HCT116 (cell line): ENCODE measurements around the gene TH. TPM values are rescaled to one million over a fixed set of nuclear protein-coding genes. Genes with fewer than 3 reads are reported as not detected.

Experiments
- ATAC-seq: fragments of 200-7000 bp; cut with Tn5 transposase; 2 replicates; pipeline ENCODE4 v1.9.1; 2020; ENCODE audit warnings: mild to moderate bottlenecking, moderate library complexity
- BruUV-seq: library from RNA; stranded (reverse); fragments of 400-500 nt; replicated peaks from 2 replicates; lab custom pipeline; 2021; lab: Mats Ljungman, UMichigan
- CTCF ChIA-PET: fragments of 300-600 bp; sonication (Branson Sonifier 250); formaldehyde crosslinking; loops from one replicate; lab custom pipeline; 2021; ENCODE audit warnings: antibody characterized with exemption; lab: Charles Lee
- POLR2A ChIA-PET: fragments of 300-600, 350-600 bp; sonication (Branson Sonifier 250); formaldehyde crosslinking; loops from one replicate; lab custom pipeline; 2021; ENCODE audit warnings: antibody characterized with exemption; lab: Charles Lee
- RAD21 ChIA-PET, 2 experiments: fragments of 300-600 bp; sonication (Branson Sonifier 250); formaldehyde crosslinking; loops; one replicate each; lab custom pipeline; 2023; ENCODE audit warnings: low total read pairs in 2 of 2; ENCODE audit not compliant: uncharacterized antibody in 2 of 2, unreplicated experiment in 2 of 2, low non-redundant PET in 1 of 2; lab: Charles Lee
- DNase-seq: peaks from one replicate; pipeline ENCODE4 v3.0.0-alpha.2; 2010; ENCODE audit warnings: low read depth, low spot score
- H2AFZ ChIP-seq: fragments of 200-600 bp; shearing (Covaris generic), sonication (generic); 2 replicates; pipeline ENCODE4 v1.6.1; 2017; ENCODE audit warnings: low read depth, mixed run types, mixed read lengths, antibody characterized with exemption, low read length; ENCODE audit not compliant: poor library complexity, severe bottlenecking
- H3K27ac ChIP-seq: 2 replicates; pipeline ENCODE4 v1.5.1; 2012; ENCODE audit warnings: low read depth, low read length
- H3K27me3 ChIP-seq: fragments of 200-600 bp; sonication (generic); 2 replicates; pipeline ENCODE4 v1.6.1; 2016; ENCODE audit warnings: mixed run types, low read length, mixed read lengths; ENCODE audit not compliant: insufficient read depth
- H3K36me3 ChIP-seq, 2 experiments: fragments of 200-500 bp in 1 of 2; fragments of 200-600 bp in 1 of 2; sonication (Bioruptor generic) in 1 of 2; sonication (generic) in 1 of 2; 2 replicates each; pipeline versions ENCODE4 v1.5.1 to v1.6.1; 2014 to 2016; ENCODE audit warnings: low read length in 2 of 2, inconsistent platforms in 1 of 2, mixed read lengths in 1 of 2, mixed run types in 1 of 2; ENCODE audit not compliant: insufficient read depth in 2 of 2, control insufficient read depth in 1 of 2
- H3K4me1 ChIP-seq, 2 experiments: fragments of 200-600 bp in 1 of 2; sonication (generic) in 1 of 2; 2 replicates each; pipeline versions ENCODE4 v1.5.1 to v1.6.1; 2012 to 2017; ENCODE audit warnings: low read length in 2 of 2, inconsistent platforms in 1 of 2, mild to moderate bottlenecking in 1 of 2, mixed read lengths in 1 of 2, mixed run types in 1 of 2, moderate library complexity in 1 of 2; ENCODE audit not compliant: insufficient read depth in 2 of 2, control insufficient read depth in 1 of 2
- H3K4me2 ChIP-seq: fragments of 200-600 bp; sonication (generic); 2 replicates; pipeline ENCODE4 v1.6.1; 2017; ENCODE audit warnings: mixed run types, low read length, mixed read lengths
- H3K4me3 ChIP-seq, 2 experiments: fragments of 200-600 bp in 1 of 2; sonication (generic) in 1 of 2; replicated peaks in 1 of 2; 2 replicates each; pipeline ENCODE4 v1.5.1; 2011 to 2016; ENCODE audit warnings: low read length in 2 of 2, control low read depth in 1 of 2, low read depth in 1 of 2, mild to moderate bottlenecking in 1 of 2, mixed read lengths in 1 of 2, mixed run types in 1 of 2
- H3K79me2 ChIP-seq: fragments of 200-600 bp; sonication (generic); 2 replicates; pipeline ENCODE4 v1.6.1; 2017; ENCODE audit warnings: mild to moderate bottlenecking, mixed run types, low read length, moderate library complexity, mixed read lengths; ENCODE audit not compliant: insufficient read depth
- H3K9ac ChIP-seq: fragments of 200-600 bp; sonication (generic); 2 replicates; pipeline ENCODE4 v1.6.1; 2016; ENCODE audit warnings: low read length, mixed read lengths
- H3K9me2 ChIP-seq: fragments of 200-600 bp; sonication (generic), shearing (Covaris generic); 2 replicates; pipeline ENCODE4 v1.6.1; 2017; ENCODE audit warnings: mixed run types, mild to moderate bottlenecking, moderate library complexity; ENCODE audit not compliant: insufficient read depth
- H3K9me3 ChIP-seq, 2 experiments: fragments of 200-500 bp in 1 of 2; fragments of 200-600 bp in 1 of 2; sonication (Bioruptor generic) in 1 of 2; sonication (generic) in 1 of 2; 2 replicates each; pipeline ENCODE4 v1.6.1; 2014 to 2017; ENCODE audit warnings: low read length in 2 of 2, mixed read lengths in 2 of 2, inconsistent platforms in 1 of 2, low read depth in 1 of 2, mild to moderate bottlenecking in 1 of 2, mixed run types in 1 of 2, moderate library complexity in 1 of 2; ENCODE audit not compliant: control insufficient read depth in 1 of 2, insufficient read depth in 1 of 2
- H4K20me1 ChIP-seq: fragments of 200-600 bp; sonication (generic), shearing (Covaris generic); 2 replicates; pipeline ENCODE4 v1.6.1; 2017; ENCODE audit warnings: mixed run types, mild to moderate bottlenecking, moderate library complexity; ENCODE audit not compliant: insufficient read depth
- FOSL1 ChIP-seq: IDR thresholded peaks from 2 replicates; pipeline ENCODE4 v1.6.1; 2012; ENCODE audit warnings: low read depth
- RAD21 ChIP-seq: IDR thresholded peaks from 2 replicates; pipeline ENCODE4 v1.6.1; 2012; ENCODE audit warnings: low read depth, mild to moderate bottlenecking
- REST ChIP-seq: IDR thresholded peaks from 2 replicates; pipeline ENCODE4 v1.6.1; 2012; ENCODE audit warnings: low read depth
- SIN3A ChIP-seq: IDR thresholded peaks from 2 replicates; pipeline ENCODE4 v1.6.1; 2012; ENCODE audit warnings: low read depth
- SP1 ChIP-seq: IDR thresholded peaks from 2 replicates; pipeline ENCODE4 v1.6.1; 2012; ENCODE audit warnings: low read depth
- intact Hi-C: fragments of 100-400 bp; cut with micrococcal nuclease; formaldehyde crosslinking; loops from 2 replicates; pipeline ENCODE4 v1.10.0; 2022
- total RNA-seq: library from RNA; stranded (reverse); gene quantifications from one replicate; pipeline ENCODE4 v1.2.1, GENCODE V29; 2021; ENCODE audit not compliant: unreplicated experiment

TH gene
- total RNA-seq, 1 experiment from 2014 or later = not detected

GRCh38 chr11:2157294-2158040 lies 14.1 kb downstream of the TH start:
- Histone ChIP-seq H2AFZ (no peak overlapping the region), H3K9me2 (no peaks in the 10 kb centered on the region), H3K27me3 (no peaks in the 10 kb centered on the region), H4K20me1 (no peaks in the 10 kb centered on the region), H3K4me1 (no peaks in the 10 kb centered on the region), H3K9me3 (no peaks in the 10 kb centered on the region), H3K36me3 (no peaks in the 10 kb centered on the region), H3K4me3 (no peak overlapping the region), H3K4me2 (no peak overlapping the region), H3K27ac (no peak overlapping the region), H3K9ac (no peak overlapping the region), H3K79me2 (no peaks in the 10 kb centered on the region)
- CTCF ChIA-PET = interaction anchor here (1.1 to 2.9 kb wide), 4 partner anchors 29 to 505 kb away, joined by 3 to 40 read pairs (median 7); no protein-coding TSS in a partner anchor
- BruUV-seq = no TSS peak
- DNase-seq (no peak), ATAC-seq (no peak)
- no peak for TF ChIP-seq SIN3A
- TF ChIP-seq RAD21 = no peak
- no peak for TF ChIP-seq FOSL1
- TF ChIP-seq SP1 = no peak
- TF ChIP-seq REST = no peak
- intact Hi-C loops = no loop called here
- RAD21 ChIA-PET = no interaction called here
- POLR2A ChIA-PET = no interaction called here
